Measurements from ENCODE around the gene ZNF451. TPM values are rescaled to one million over a fixed set of nuclear protein-coding genes. Genes with fewer than 3 reads are reported as not detected.

ZNF451 gene
- total RNA-seq, 1 donor from 2014 or later: 25.5 TPM

DNA sequence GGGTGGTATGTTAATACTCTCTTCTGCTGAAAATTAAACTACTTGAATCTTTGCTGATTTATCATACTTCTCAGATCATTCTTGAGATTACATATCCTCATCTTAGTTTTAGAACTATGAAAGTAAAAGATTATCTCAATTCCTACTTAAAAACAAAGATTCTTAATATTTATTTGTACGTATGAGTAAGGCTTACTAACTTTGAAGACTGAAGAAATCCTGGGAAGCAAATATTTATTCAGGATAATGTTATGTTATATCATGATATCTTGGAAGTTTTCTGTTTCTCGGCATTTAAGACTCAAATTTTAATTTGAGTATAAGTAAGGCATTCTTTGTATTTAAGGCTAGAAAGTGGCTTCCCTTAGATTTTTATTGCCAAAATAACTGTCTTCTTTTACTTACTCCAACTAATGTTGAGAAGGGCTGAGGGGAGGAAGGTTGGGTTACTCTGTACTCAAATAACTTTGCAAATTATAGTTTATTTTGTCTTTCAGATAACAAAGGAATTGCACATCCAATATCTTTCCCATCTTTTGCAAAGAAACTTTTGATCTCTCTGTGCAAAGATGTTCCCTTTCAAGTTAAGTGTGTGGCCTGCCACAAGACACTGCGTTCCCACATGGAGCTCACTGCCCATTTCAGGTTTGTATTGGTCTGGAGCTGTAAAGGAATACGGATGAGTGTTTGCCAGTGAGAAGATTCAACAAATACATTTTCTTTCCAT, 51.6 kb downstream of the ZNF451 start:
- TF ChIP-seq, protein P1, sequence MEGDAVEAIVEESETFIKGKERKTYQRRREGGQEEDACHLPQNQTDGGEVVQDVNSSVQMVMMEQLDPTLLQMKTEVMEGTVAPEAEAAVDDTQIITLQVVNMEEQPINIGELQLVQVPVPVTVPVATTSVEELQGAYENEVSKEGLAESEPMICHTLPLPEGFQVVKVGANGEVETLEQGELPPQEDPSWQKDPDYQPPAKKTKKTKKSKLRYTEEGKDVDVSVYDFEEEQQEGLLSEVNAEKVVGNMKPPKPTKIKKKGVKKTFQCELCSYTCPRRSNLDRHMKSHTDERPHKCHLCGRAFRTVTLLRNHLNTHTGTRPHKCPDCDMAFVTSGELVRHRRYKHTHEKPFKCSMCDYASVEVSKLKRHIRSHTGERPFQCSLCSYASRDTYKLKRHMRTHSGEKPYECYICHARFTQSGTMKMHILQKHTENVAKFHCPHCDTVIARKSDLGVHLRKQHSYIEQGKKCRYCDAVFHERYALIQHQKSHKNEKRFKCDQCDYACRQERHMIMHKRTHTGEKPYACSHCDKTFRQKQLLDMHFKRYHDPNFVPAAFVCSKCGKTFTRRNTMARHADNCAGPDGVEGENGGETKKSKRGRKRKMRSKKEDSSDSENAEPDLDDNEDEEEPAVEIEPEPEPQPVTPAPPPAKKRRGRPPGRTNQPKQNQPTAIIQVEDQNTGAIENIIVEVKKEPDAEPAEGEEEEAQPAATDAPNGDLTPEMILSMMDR (IDR thresholded peaks at IDR 0.05; ENCODE audit: borderline replicate concordance): no peak
- H3K9me3 ChIP-seq (replicated peaks): no peaks in the 10 kb centered on the region
- intact Hi-C loops (cut with micrococcal nuclease): no loop called here
- no peak for DNase-seq
- no peak overlapping the region for H3K27ac ChIP-seq (replicated peaks)
- peaks cover 49% of the 10 kb centered on the region for H3K36me3 ChIP-seq
- no peaks in the 10 kb centered on the region for H3K4me1 ChIP-seq
- no peaks in the 10 kb centered on the region for H3K27me3 ChIP-seq (ENCODE audit: low read depth)
- no peak overlapping the region for H3K4me3 ChIP-seq

- H3K4me3 ChIP-seq: no peak overlapping the region
- peaks cover 46% of the 10 kb centered on the region for H3K36me3 ChIP-seq
- H3K27ac ChIP-seq (replicated peaks): no peak overlapping the region
- DNase-seq: no peak
- H3K27me3 ChIP-seq (ENCODE audit: low read depth): no peaks in the 10 kb centered on the region
- H3K4me1 ChIP-seq: no peaks in the 10 kb centered on the region
- no peaks in the 10 kb centered on the region for H3K9me3 ChIP-seq (replicated peaks)
- TF ChIP-seq, protein P1 (IDR thresholded peaks at IDR 0.05; ENCODE audit: borderline replicate concordance): no peak
- intact Hi-C loops (cut with micrococcal nuclease): no loop called here
Observed at GRCh38 chr6:57142178-57142525, 52.2 kb downstream of the ZNF451 start.

DNA sequence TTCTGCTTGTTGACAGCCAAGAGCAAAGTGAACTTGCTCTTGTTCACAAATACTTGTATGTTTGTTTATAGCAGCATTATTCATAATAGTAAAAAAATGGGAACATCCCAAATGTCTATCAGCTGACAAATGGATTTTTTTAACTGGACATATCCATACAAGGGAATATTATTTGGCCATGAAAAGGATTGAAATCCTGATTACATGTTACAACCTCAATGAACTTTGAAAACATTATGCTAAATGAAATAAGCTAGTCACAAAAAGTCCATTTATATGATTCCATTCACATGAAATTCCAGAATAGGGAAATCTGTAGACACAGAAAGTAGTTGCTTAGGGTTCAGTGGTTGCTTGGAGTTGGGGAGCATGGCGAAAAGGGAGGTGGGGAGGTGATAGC, 53.7 kb downstream of the ZNF451 start:
- Histone ChIP-seq H3K36me3 (peaks cover 54% of the 10 kb centered on the region), H3K27me3 (ENCODE audit: low read depth) (no peaks in the 10 kb centered on the region), H3K4me1 (no peaks in the 10 kb centered on the region), H3K4me3 (no peak overlapping the region), H3K27ac (replicated peaks) (no peak overlapping the region), H3K9me3 (replicated peaks) (no peaks in the 10 kb centered on the region)
- no peak for DNase-seq
- TF ChIP-seq, protein P1 (IDR thresholded peaks at IDR 0.05; ENCODE audit: borderline replicate concordance): no peak
- intact Hi-C loops (cut with micrococcal nuclease): no loop called here

DNA sequence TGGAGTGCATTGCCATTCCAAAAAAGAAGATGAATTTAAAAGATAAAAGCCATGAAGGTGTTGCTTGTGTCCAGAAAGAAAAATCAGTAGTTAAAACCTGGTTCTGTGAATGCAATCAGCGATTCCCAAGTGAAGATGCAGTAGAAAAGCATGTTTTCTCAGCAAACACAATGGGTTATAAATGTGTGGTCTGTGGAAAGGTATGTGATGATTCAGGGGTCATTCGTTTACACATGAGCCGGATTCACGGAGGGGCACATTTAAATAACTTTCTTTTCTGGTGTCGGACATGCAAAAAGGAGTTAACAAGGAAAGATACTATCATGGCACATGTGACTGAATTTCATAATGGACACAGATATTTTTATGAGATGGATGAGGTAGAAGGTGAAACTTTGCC, 57.4 kb downstream of the ZNF451 start:
- H3K27me3 ChIP-seq (ENCODE audit: low read depth): no peaks in the 10 kb centered on the region
- no peak overlapping the region for H3K27ac ChIP-seq (replicated peaks)
- no peak overlapping the region for H3K4me3 ChIP-seq
- H3K9me3 ChIP-seq (replicated peaks): no peaks in the 10 kb centered on the region
- TF ChIP-seq, protein P1 (IDR thresholded peaks at IDR 0.05; ENCODE audit: borderline replicate concordance): no peak
- intact Hi-C loops (cut with micrococcal nuclease): no loop called here
- H3K4me1 ChIP-seq: no peaks in the 10 kb centered on the region
- H3K36me3 ChIP-seq: peaks cover 59% of the 10 kb centered on the region
- DNase-seq: no peak

DNA sequence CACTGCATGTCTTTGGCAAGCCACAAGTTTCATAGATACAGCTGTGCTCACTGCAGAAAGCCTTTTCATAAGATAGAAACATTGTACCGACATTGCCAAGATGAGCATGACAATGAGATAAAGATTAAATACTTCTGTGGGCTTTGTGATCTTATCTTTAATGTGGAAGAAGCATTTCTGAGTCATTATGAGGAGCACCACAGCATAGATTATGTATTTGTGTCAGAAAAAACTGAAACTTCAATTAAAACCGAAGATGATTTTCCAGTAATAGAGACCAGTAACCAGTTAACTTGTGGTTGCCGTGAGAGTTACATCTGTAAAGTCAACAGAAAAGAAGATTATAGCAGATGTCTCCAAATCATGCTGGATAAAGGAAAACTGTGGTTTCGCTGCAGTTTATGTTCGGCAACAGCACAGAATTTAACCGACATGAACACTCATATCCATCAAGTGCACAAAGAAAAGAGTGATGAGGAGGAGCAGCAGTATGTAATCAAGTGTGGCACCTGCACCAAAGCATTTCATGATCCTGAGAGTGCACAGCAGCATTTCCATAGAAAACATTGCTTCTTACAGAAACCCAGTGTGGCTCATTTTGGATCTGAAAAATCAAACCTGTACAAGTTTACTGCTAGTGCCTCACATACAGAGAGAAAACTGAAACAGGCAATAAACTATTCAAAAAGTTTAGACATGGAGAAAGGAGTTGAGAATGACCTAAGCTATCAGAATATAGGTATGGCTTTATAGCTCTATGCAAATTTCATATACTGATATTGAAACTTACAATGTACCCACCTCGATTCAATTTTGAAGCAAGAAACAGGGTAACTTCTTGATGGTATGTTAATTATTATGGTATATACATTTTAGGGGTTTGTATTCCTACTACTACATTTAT, 58.2 kb downstream of the ZNF451 start:
- Histone ChIP-seq H3K36me3 (peaks cover 59% of the 10 kb centered on the region), H3K27me3 (ENCODE audit: low read depth) (no peaks in the 10 kb centered on the region), H3K27ac (replicated peaks) (no peak overlapping the region), H3K4me3 (no peak overlapping the region), H3K9me3 (replicated peaks) (no peaks in the 10 kb centered on the region), H3K4me1 (no peaks in the 10 kb centered on the region)
- TF ChIP-seq, protein P1 (IDR thresholded peaks at IDR 0.05; ENCODE audit: borderline replicate concordance): no peak
- DNase-seq: no peak
- intact Hi-C loops (cut with micrococcal nuclease): no loop called here
